ENCODE data around the gene MOB3B.

- TF ChIP-seq RXRA (CRISPR knock-in tag; IDR thresholded peaks at IDR 0.05), result no peak
- TF ChIP-seq CBX1 (IDR thresholded peaks at IDR 0.05; ENCODE audit: low read depth), result no peak
- no peak for TF ChIP-seq IRF1 (CRISPR knock-in tag; IDR thresholded peaks at IDR 0.05; ENCODE audit: low read depth)
- no peak for TF ChIP-seq REST (IDR thresholded peaks at IDR 0.05; ENCODE audit: borderline replicate concordance in 1 of 2, low read depth in 1 of 2, low read length in 2 of 2)
- no peak for TF ChIP-seq CTCF (CRISPR knock-in tag; IDR thresholded peaks at IDR 0.05)
- TF ChIP-seq MAZ (IDR thresholded peaks at IDR 0.05; ENCODE audit: borderline replicate concordance, low read depth, low read length), result no peak
- TF ChIP-seq MAZ (CRISPR knock-in tag; IDR thresholded peaks at IDR 0.05; ENCODE audit: low read depth), result no peak
- no peak for TF ChIP-seq KAT8 (CRISPR knock-in tag; IDR thresholded peaks at IDR 0.05)
- no peak for TF ChIP-seq ZNF230 (CRISPR knock-in tag; IDR thresholded peaks at IDR 0.05)
Observed at GRCh38 chr9:27475057-27475595, 54.5 kb downstream of the MOB3B start.

Data from HepG2 (cell line).